Liver (tissue), 9 donors: ENCODE results near the gene VIL1. TPM values are rescaled to one million over a fixed set of nuclear protein-coding genes. Genes with fewer than 3 reads are reported as not detected.

Experiments used
- DNase-seq: peaks from one replicate; pipeline ENCODE4 v3.0.0-alpha.2; 2017; ENCODE audit warnings: low spot score
- H3K27ac ChIP-seq, 2 donors: one replicate each; pipeline ENCODE4 v1.7.0; 2013; ENCODE audit warnings: inconsistent platforms in 2 of 2, low read length in 2 of 2, control low read depth in 1 of 2, low read depth in 1 of 2, mild to moderate bottlenecking in 1 of 2
- H3K27me3 ChIP-seq, 4 donors: one replicate each; pipeline versions ENCODE4 v1.6.1 to v1.7.0; 2013; ENCODE audit warnings: low read length in 3 of 4, inconsistent platforms in 1 of 4, mild to moderate bottlenecking in 1 of 4, moderate library complexity in 1 of 4; ENCODE audit not compliant: control insufficient read depth in 4 of 4, insufficient read depth in 4 of 4
- H3K36me3 ChIP-seq, 4 donors: one replicate each; pipeline versions ENCODE4 v1.6.1 to v1.7.0; 2013; ENCODE audit warnings: low read length in 3 of 4, mild to moderate bottlenecking in 3 of 4, low read depth in 1 of 4, moderate library complexity in 1 of 4; ENCODE audit not compliant: control insufficient read depth in 4 of 4, insufficient read depth in 3 of 4
- H3K4me1 ChIP-seq, 4 donors: one replicate each; pipeline versions ENCODE4 v1.6.1 to v1.7.0; 2013; ENCODE audit warnings: low read length in 3 of 4, mild to moderate bottlenecking in 3 of 4, moderate library complexity in 1 of 4; ENCODE audit not compliant: control insufficient read depth in 4 of 4, insufficient read depth in 4 of 4
- H3K4me3 ChIP-seq, 3 donors: one replicate each; pipeline versions ENCODE4 v1.6.1 to v1.7.0; 2013; ENCODE audit warnings: low read length in 3 of 3, control low read depth in 1 of 3, low read depth in 1 of 3, mild to moderate bottlenecking in 1 of 3
- H3K9ac ChIP-seq, 2 donors: one replicate each; pipeline ENCODE4 v1.7.0; 2013; ENCODE audit warnings: low read length in 2 of 2, mild to moderate bottlenecking in 2 of 2, moderate library complexity in 2 of 2, control low read depth in 1 of 2, low read depth in 1 of 2
- H3K9me3 ChIP-seq, 4 donors: one replicate each; pipeline versions ENCODE4 v1.6.1 to v1.7.0; 2013; ENCODE audit warnings: low read length in 3 of 4; ENCODE audit not compliant: control insufficient read depth in 4 of 4
- FOXA2 ChIP-seq: IDR thresholded peaks from 2 replicates; pipeline ENCODE4 v1.6.1; 2016; ENCODE audit warnings: antibody characterized with exemption
- GABPA ChIP-seq, 2 donors: IDR thresholded peaks in 1 of 2; conservative IDR thresholded peaks in 1 of 2; 2 replicates each; pipeline ENCODE4 v1.6.1; 2016; ENCODE audit warnings: antibody characterized with exemption in 2 of 2, mild to moderate bottlenecking in 1 of 2, moderate library complexity in 1 of 2
- HNF4A ChIP-seq, 2 donors: conservative IDR thresholded peaks; 2 replicates each; pipeline ENCODE4 v1.6.1; 2016; ENCODE audit warnings: antibody characterized with exemption in 2 of 2, mild to moderate bottlenecking in 2 of 2
- HNF4G ChIP-seq: IDR thresholded peaks from 2 replicates; pipeline ENCODE4 v1.6.1; 2016; ENCODE audit warnings: antibody characterized with exemption
- JUND ChIP-seq, 2 donors: IDR thresholded peaks; 2 replicates each; pipeline ENCODE4 v1.6.1; 2016; ENCODE audit warnings: antibody characterized with exemption in 2 of 2
- MAX ChIP-seq: IDR thresholded peaks from 2 replicates; pipeline ENCODE4 v1.6.1; 2016; ENCODE audit warnings: antibody characterized with exemption
- NR2F2 ChIP-seq: IDR thresholded peaks from 2 replicates; pipeline ENCODE4 v1.6.1; 2016; ENCODE audit warnings: antibody characterized with exemption
- REST ChIP-seq: IDR thresholded peaks from 2 replicates; pipeline ENCODE4 v1.6.1; 2016; ENCODE audit warnings: antibody characterized with exemption, mild to moderate bottlenecking
- RXRA ChIP-seq, 2 donors: IDR thresholded peaks; 2 replicates each; pipeline ENCODE4 v1.6.1; 2017 to 2018; ENCODE audit warnings: antibody characterized with exemption in 2 of 2, mild to moderate bottlenecking in 1 of 2
- SP1 ChIP-seq: IDR thresholded peaks from 2 replicates; pipeline ENCODE4 v1.6.1; 2018; ENCODE audit warnings: antibody characterized with exemption, mild to moderate bottlenecking
- YY1 ChIP-seq: IDR thresholded peaks from 2 replicates; pipeline ENCODE4 v1.6.1; 2016; ENCODE audit warnings: antibody characterized with exemption, mild to moderate bottlenecking
- ZBTB33 ChIP-seq: IDR thresholded peaks from 2 replicates; pipeline ENCODE4 v1.6.1; 2016; ENCODE audit warnings: antibody characterized with exemption
- WGBS: extraction: QIAGEN DNeasy Blood & Tissue Kit; methylation state at CpG from one replicate; pipeline ENCODE4 v1.1.7; 2013; 5-methylcytosine and 5-hydroxymethylcytosine counted together
- polyA plus RNA-seq, 2 donors: library from polyadenylated mRNA; stranded (reverse) in 1 of 2; unstranded in 1 of 2; fragments of 200-250 nt in 1 of 2; fragments of >200 nt in 1 of 2; fragmentation: Nextera tagmentation in 1 of 2; extraction: Ambion mirVana in 1 of 2; gene quantifications; one replicate each; pipeline versions ENCODE4 v1.2.1 to v1.2.3, GENCODE V29; 2013 to 2015
- total RNA-seq, 2 donors: library from RNA; depleted of rRNA; stranded (reverse); fragments of >200 nt; gene quantifications; one replicate each; pipeline ENCODE4 v1.2.3, GENCODE V29; 2014
- donor health status: healthy.
- donor health status: healthy.
- donor health status: healthy.
- donor health status: healthy.
- donor health status: healthy.

VIL1 gene
- total and polyA plus RNA-seq, 4 donors, result 16.4 to 72.0 (median 31.6) TPM

GRCh38 chr2:218471036-218471435, 52.1 kb downstream of the VIL1 start:
- Histone ChIP-seq H3K36me3 (peaks cover 4 to 16% (median 9%) of the 10 kb centered on the region in 4 donors), H3K4me1 (no peaks in the 10 kb centered on the region), H3K4me3 (no peak overlapping the region), H3K27ac (no peak overlapping the region), H3K9me3 (no peaks in the 10 kb centered on the region), H3K9ac (no peak overlapping the region), H3K27me3 (no peaks in the 10 kb centered on the region)
- WGBS, result 81% methylated on average over 2 of the region's 2 CpGs
- TF ChIP-seq REST (no peak), GABPA (IDR thresholded peaks at IDR 0.05 in 1 of 2, conservative IDR thresholded peaks at IDR 0.05 in 1 of 2) (no peak), SP1 (no peak), NR2F2 (no peak), HNF4G (no peak), YY1 (no peak)
- no peak for DNase-seq

DNA sequence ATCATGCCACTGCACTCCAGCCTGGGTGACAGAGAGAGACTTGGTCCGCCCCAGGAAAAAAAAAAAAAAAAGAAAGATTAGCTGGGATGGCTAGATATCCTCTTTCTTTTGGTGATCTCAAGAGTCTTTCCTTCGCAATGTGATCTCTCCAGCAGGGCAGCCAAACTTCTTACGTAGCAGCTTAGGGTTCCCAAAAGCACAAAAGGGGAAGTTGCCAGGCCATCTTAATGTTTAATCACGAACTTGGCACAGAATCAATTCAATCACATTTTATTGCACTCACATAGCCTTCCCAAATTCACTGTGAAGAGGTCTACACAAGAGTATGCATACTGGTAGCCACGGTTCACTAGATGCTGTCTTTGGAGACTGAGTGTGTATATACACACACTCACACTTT, 53.1 kb downstream of the VIL1 start:
- TF ChIP-seq HNF4A (conservative IDR thresholded peaks at IDR 0.05) (no peak), GABPA (IDR thresholded peaks at IDR 0.05 in 1 of 2, conservative IDR thresholded peaks at IDR 0.05 in 1 of 2) (no peak)

GRCh38 chr2:218472988-218473387, 54.1 kb downstream of the VIL1 start:
- H3K9me3 ChIP-seq, result no peaks in the 10 kb centered on the region
- H3K27ac ChIP-seq, result no peak overlapping the region
- H3K27me3 ChIP-seq, result no peaks in the 10 kb centered on the region
- no peaks in the 10 kb centered on the region for H3K4me1 ChIP-seq
- DNase-seq, result no peak
- peaks cover 7 to 28% (median 9%) of the 10 kb centered on the region in 4 donors for H3K36me3 ChIP-seq
- TF ChIP-seq FOXA2 (no peak), RXRA (IDR thresholded peaks at IDR 0.05) (no peak), GABPA (IDR thresholded peaks at IDR 0.05 in 1 of 2, conservative IDR thresholded peaks at IDR 0.05 in 1 of 2) (no peak), ZBTB33 (no peak), JUND (IDR thresholded peaks at IDR 0.05) (no peak), REST (no peak), MAX (no peak)
- no peak overlapping the region for H3K4me3 ChIP-seq
- H3K9ac ChIP-seq, result no peak overlapping the region

More for the DNA sequence above, 53.1 kb downstream of the VIL1 start:
- WGBS, result 67% methylated on average over 5 of the region's 5 CpGs
- Histone ChIP-seq H3K36me3 (peaks cover 7 to 22% (median 9%) of the 10 kb centered on the region in 4 donors), H3K9ac (no peak overlapping the region), H3K27me3 (no peaks in the 10 kb centered on the region), H3K9me3 (no peaks in the 10 kb centered on the region), H3K4me3 (no peak overlapping the region), H3K4me1 (no peaks in the 10 kb centered on the region), H3K27ac (no peak overlapping the region)
- DNase-seq, result no peak
